ENCODE measurements around the gene RASA1. TPM values are rescaled to one million over a fixed set of nuclear protein-coding genes. Genes with fewer than 3 reads are reported as not detected.

RASA1 gene
- total RNA-seq, 4 donors from 2014 or later, result 33.0 to 62.2 (median 46.6) TPM

GRCh38 chr5:87361536-87362213 is 94.0 kb downstream of the RASA1 start:
- no peak for TF ChIP-seq CTCF (IDR thresholded peaks at IDR 0.05; ENCODE audit: low read depth)

- no peak for TF ChIP-seq CTCF (IDR thresholded peaks at IDR 0.05; ENCODE audit: low read depth)
Measured at GRCh38 chr5:87367243-87367642, 99.6 kb downstream of the RASA1 start.

GRCh38 chr5:87368601-87369000 is 100.9 kb downstream of the RASA1 start:
- TF ChIP-seq CTCF (IDR thresholded peaks at IDR 0.05; ENCODE audit: low read depth), result no peak

- TF ChIP-seq CTCF (IDR thresholded peaks at IDR 0.05; ENCODE audit: low read depth), result no peak
Measured at GRCh38 chr5:87369431-87369830, 101.7 kb downstream of the RASA1 start.

DNA sequence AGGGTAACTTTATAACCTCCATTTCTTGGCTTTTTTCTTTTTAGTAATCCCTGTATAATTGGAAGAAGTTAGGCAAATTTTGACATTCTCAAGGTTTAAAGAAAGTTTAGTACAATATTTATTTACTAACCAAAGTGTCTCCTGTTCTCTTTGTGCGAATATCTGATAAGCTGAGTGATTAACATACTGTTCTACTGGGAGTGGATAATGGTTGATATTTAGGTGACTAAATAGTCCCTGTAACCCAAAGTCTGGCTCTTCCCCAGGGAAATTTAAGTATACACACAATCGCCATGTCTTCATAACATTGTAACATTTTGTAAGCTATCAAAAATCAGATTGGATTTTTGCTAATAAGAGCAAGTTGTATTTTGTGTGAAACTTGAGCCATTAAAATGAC is 105.0 kb downstream of the RASA1 start:
- no peak for TF ChIP-seq CTCF (IDR thresholded peaks at IDR 0.05; ENCODE audit: low read depth)

GRCh38 chr5:87382224-87382623 is 114.5 kb downstream of the RASA1 start:
- no peak for TF ChIP-seq CTCF (IDR thresholded peaks at IDR 0.05; ENCODE audit: low read depth)

GRCh38 chr5:87383216-87383615 is 115.5 kb downstream of the RASA1 start:
- TF ChIP-seq CTCF (IDR thresholded peaks at IDR 0.05; ENCODE audit: low read depth), result no peak
